Natural killer cell treated with Interleukin-12 subunit alpha and Interleukin-12 subunit beta and Interleukin-15 and Interleukin-18, amount 100 ng/mL, for 72 hours (primary cell): ENCODE data around the gene LMAN2L. TPM values are rescaled to one million over a fixed set of nuclear protein-coding genes. Genes with fewer than 3 reads are reported as not detected.

Source experiments
- ATAC-seq, 2 donors: fragments of 150-1000 bp; cut with Tn5 transposase in 1 of 2; sonication (Bioruptor Pico), chemical (Tn5 transposase) in 1 of 2; 2 replicates each; pipeline ENCODE4 v1.10.0; 2021
- DNase-seq: peaks from one replicate; pipeline ENCODE4 v3.0.0; 2022; ENCODE audit warnings: low spot score
- H3K27ac Mint-ChIP-seq, 2 donors: 1 replicate in 1 of 2; 2 replicates in 1 of 2; pipeline ENCODE4 v1.8.0; 2022; ENCODE audit warnings: mixed read lengths in 2 of 2, mild to moderate bottlenecking in 1 of 2, moderate library complexity in 1 of 2
- H3K27me3 Mint-ChIP-seq, 2 donors: 1 replicate in 1 of 2; 2 replicates in 1 of 2; pipeline ENCODE4 v1.8.0; 2022; ENCODE audit warnings: mixed read lengths in 2 of 2
- H3K36me3 Mint-ChIP-seq: one replicate; pipeline ENCODE4 v1.8.0; 2022; ENCODE audit warnings: mixed read lengths
- H3K4me1 Mint-ChIP-seq, 2 donors: 1 replicate in 1 of 2; 2 replicates in 1 of 2; pipeline ENCODE4 v1.8.0; 2022; ENCODE audit warnings: low read depth in 2 of 2, mixed read lengths in 2 of 2, mild to moderate bottlenecking in 1 of 2
- H3K4me3 Mint-ChIP-seq: one replicate; pipeline ENCODE4 v1.8.0; 2022; ENCODE audit warnings: mixed read lengths
- H3K9me3 Mint-ChIP-seq: 2 replicates; pipeline ENCODE4 v1.8.0; 2022; ENCODE audit warnings: mixed read lengths
- total RNA-seq, 2 donors: library from RNA; stranded (reverse); gene quantifications; one replicate each; pipeline ENCODE4 v1.2.3, GENCODE V29; 2022

LMAN2L gene
- total RNA-seq, 2 donors from 2014 or later, result 7.5 to 8.3 TPM

DNA sequence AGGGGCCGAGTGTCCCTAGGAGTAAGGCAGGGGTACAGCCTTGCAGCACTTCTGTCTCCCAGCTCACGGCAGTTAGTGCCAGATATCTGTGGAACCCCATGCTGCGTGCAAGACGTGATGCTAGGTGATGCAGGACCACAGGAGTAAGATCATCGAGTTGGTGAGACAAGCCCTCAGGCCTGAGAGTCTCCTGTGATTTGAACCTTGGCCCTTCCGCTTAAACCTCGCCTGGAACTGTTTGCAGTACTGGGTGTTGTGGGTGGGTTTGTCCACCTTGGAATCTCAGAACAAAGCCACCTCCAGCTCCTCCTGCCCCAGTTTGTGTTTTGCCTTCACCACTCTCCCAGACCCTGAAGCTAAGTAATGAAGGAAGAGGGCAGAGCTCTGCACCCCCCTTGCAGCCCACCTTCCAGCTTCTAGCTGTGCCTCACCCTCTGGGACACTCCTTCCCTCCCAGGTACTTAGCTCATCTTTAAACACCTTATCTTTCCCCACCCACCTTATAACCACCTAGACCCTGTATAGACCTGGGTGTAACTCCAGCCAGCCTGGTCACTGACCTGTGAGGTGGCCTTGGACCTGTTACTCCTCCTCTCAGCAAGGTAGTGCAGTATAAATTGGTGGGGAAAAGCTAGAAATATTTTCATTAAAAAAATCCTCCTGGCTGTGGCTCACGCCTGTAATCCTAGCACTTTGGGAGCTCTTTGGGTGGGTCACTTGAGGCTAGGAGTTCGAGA lies 27.4 kb upstream of the LMAN2L start:
- Mint-ChIP-seq H3K4me3 (no peak overlapping the region), H3K27ac (no peak overlapping the region), H3K27me3 (no peaks in the 10 kb centered on the region), H3K36me3 (no peaks in the 10 kb centered on the region), H3K9me3 (no peaks in the 10 kb centered on the region), H3K4me1 (peaks cover 31 to 33% of the 10 kb centered on the region in 2 donors)
- DNase-seq, result no peak
- ATAC-seq, result no peak

DNA sequence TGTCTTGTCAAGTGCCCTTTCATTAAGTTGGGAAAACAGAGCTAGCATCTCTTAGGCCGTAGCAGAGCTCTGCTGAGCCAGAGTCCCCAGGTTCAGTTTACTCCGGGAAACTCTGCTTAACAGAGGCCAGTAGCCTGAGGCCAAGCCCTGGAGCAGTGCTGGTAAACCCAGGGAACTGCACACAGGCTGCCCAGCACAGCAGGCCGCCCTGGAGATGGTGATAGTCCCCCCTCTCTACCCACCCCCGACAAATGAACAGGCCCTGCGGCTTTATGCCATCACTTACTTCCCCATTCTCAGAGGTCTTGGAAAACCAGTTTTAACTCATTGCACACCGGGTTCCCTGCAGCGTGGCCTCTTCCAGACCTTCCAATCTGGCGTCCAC lies 24.4 kb upstream of the LMAN2L start:
- H3K27me3 Mint-ChIP-seq, result no peaks in the 10 kb centered on the region
- H3K27ac Mint-ChIP-seq, result no peak overlapping the region
- H3K4me3 Mint-ChIP-seq, result peak overlapping the region; percentile 92
- no peaks in the 10 kb centered on the region for H3K36me3 Mint-ChIP-seq
- DNase-seq (no peak), ATAC-seq (no peak)
- peaks cover 52% of the 10 kb centered on the region in 2 donors for H3K4me1 Mint-ChIP-seq
- H3K9me3 Mint-ChIP-seq, result no peaks in the 10 kb centered on the region

DNA sequence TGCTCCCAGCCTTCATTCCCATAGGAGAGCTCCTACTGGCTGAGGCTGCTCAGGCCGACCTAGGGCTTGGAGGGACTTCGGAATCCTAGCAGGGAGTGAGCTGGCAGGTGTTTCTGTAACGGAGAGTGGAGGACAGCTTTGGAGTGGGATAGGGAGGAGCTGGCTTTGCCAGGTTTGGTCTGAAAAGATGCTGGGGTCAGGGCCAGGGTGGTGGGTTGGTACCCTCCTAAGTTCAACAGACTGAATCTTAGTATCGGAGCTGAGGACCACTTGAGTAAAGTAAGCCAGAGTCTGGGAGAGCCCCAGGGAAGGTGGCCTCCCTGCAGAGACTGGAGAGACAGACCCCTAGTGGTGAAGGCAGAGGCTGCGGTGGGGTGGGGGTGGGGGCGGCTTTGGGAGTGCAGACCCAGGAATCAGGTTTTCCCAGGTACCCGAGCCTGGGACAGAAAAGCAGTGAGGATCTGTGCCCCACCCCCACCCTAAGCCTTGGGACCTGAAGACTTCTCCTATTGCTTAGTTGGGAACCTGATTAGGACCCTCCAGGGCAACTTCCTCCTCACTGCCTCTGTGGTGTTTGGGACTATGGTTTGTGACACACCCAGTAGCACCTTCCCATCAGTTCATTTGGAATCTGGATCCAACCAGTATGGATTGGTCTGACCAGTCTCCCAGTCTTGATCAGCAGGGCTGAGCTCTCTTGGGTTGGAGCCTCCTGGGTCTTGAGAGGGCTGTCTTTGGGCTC lies 23.8 kb upstream of the LMAN2L start:
- ATAC-seq (no peak), DNase-seq (no peak)
- H3K27me3 Mint-ChIP-seq, result no peaks in the 10 kb centered on the region
- H3K4me1 Mint-ChIP-seq, result peaks cover 52% of the 10 kb centered on the region in 2 donors
- peak overlapping the region; percentile 92 for H3K4me3 Mint-ChIP-seq
- H3K9me3 Mint-ChIP-seq, result no peaks in the 10 kb centered on the region
- H3K36me3 Mint-ChIP-seq, result no peaks in the 10 kb centered on the region
- peak overlapping the region in 1 of 2 donors; percentile 21 for H3K27ac Mint-ChIP-seq

DNA sequence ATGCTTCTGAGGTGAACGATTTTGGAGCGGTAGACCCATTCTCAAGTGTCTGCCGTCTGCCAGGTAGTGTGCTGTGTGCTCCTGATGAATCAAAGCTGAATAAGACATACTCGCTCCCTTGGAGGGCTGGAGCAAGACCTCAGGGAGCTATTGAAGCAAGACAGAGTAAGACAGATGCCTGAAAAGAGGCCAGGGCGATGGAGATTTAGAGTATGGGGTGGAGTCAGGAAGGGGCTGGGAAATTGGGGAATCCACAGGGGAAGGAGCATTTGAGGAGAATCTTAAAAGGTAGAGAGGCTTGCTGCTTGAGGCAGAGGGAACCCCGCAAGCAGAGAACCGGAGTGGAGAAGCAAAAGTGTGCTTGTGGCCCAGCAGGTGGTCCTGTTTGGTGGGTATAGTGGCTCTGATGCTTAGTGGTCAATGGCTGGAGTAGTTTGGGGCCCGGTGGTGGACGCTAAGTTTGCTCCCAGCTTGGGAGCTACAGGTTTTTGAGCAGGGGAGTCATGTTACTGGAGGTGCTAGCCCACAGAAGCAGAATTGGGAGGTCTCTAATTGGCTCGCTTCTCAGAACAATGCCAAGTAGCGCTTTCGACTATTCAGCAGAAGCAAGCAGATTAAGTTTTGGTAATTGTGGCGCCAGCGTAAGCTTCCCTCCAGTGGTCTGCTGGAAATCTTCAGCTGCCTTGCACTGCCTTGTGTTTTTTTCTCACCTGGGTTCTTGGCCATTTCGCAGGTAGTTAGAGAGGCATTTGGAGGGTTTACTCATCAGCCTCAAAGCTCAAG lies 22.9 kb upstream of the LMAN2L start:
- no peak for DNase-seq
- Mint-ChIP-seq H3K9me3 (no peaks in the 10 kb centered on the region), H3K4me3 (peak overlapping the region; percentile 92), H3K27ac (peak overlapping the region in 1 of 2 donors; percentile 28), H3K4me1 (peaks cover 48 to 52% of the 10 kb centered on the region in 2 donors), H3K27me3 (no peaks in the 10 kb centered on the region), H3K36me3 (no peaks in the 10 kb centered on the region)
- no peak for ATAC-seq

DNA sequence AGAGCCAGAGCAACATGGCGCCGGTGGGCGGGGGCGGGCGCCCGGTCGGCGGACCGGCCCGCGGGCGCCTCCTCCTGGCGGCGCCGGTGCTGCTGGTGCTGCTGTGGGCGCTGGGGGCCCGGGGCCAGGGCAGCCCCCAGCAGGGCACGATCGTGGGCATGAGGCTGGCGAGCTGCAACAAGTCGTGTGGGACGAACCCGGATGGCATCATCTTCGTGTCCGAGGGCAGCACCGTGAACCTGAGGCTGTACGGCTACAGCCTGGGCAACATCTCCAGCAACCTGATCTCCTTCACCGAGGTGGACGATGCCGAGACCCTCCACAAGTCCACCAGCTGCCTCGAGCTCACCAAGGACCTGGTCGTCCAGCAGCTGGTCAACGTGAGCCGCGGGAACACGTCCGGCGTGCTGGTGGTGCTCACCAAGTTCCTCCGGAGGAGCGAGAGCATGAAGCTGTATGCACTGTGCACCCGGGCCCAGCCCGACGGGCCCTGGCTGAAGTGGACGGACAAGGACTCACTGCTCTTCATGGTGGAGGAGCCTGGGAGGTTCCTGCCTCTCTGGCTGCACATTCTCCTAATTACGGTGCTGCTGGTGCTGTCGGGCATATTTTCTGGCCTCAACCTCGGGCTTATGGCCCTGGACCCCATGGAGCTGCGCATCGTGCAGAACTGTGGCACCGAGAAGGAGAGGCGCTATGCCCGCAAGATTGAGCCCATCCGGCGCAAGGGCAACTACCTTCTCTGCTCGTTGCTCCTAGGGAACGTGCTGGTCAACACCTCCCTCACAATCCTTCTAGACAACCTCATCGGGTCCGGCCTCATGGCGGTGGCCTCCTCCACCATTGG lies 21.3 kb upstream of the LMAN2L start:
- Mint-ChIP-seq H3K9me3 (no peaks in the 10 kb centered on the region), H3K27me3 (no peaks in the 10 kb centered on the region), H3K4me1 (peaks cover 44 to 47% of the 10 kb centered on the region in 2 donors), H3K4me3 (peak overlapping the region; percentile 92), H3K27ac (peak overlapping the region; percentile 28 to 69), H3K36me3 (no peaks in the 10 kb centered on the region)
- ATAC-seq, result peak; percentile 1 to 19
- DNase-seq, result no peak

DNA sequence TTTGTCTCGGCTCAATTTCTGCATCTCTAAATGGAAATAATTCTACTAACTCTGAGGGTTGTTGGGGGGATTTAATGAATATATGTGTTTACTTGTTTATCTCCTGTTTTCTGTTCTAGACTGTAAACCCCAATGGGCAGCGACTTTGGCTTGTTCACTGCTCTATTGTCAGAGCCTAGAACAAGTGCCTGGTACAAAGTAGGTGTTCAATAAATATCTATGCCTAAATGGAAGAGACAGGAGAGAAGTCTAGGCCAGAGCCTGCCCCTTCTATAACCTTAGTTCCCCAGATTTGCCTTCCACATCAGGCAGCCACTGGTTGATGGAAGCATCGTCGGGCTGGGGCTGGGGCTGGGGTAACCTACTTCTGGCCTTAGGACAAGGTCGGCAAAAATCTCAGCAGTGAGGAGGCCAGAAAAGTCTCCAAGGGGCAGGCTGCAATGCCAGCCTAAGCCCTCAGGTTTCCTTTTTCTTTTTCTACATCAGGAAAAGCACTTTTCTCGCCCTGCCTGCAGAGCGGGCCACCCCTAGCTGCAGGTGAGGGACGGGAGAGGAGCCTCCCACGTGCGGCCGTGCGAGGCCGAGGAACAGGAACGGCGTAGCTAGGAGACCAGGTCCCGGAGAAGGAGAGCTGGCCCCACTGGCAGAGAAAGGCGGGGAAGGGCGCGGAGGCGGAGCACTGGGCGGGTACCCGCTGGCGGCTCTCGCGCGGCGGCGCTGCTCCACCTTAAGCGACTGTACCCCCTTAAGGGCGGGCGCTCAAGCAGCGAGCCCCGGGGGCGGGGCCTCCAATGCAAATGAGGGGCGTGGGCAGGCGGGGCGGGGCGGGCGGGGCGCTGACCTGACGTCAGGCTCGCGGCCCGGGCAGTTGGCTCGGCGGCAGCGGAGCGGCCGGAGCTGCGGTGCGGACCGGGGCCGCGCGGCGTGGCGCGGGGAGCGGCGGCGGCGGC lies 20.4 kb upstream of the LMAN2L start, which contains the start of gene CNNM4:
Gene CNNM4, plus strand, starts transcription at position 867 of the 950 bp plus-strand sequence. CDS start 98 bp downstream, outside the sequence.
- Mint-ChIP-seq H3K36me3 (no peaks in the 10 kb centered on the region), H3K4me1 (peaks cover 44 to 47% of the 10 kb centered on the region in 2 donors), H3K4me3 (peak within 1 kb of the TSS; percentile 92), H3K27ac (peak within 1 kb of the TSS; percentile 69 to 79), H3K27me3 (no peaks in the 10 kb centered on the region), H3K9me3 (no peaks in the 10 kb centered on the region)
- ATAC-seq (peak; percentile 97), DNase-seq (peak; percentile 92)

DNA sequence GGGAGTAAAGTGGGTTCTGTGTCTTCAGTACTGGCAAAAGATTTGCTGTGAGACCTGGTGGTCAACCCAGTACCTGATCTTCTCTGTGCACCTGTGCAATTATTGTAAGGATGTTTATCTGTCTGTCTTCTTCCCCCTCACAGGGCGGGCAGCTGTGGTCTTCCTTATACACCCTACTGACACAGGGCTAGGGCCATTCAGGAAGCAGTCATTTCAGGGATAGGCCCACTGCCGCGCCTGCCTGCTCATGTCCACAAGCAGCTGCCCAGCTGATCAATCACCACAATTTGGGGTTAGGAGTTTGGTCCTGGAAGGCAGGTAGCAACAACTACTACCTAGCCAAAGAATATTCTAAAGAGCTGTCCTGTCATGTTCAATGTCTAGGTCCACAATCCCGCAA lies 19.7 kb upstream of the LMAN2L start:
- H3K27ac Mint-ChIP-seq, result peak overlapping the region; percentile 29 to 79
- DNase-seq, result no peak
- no peaks in the 10 kb centered on the region for H3K9me3 Mint-ChIP-seq
- no peak for ATAC-seq
- no peaks in the 10 kb centered on the region for H3K36me3 Mint-ChIP-seq
- peaks cover 43 to 47% of the 10 kb centered on the region in 2 donors for H3K4me1 Mint-ChIP-seq
- peak overlapping the region; percentile 86 for H3K4me3 Mint-ChIP-seq
- no peaks in the 10 kb centered on the region for H3K27me3 Mint-ChIP-seq

DNA sequence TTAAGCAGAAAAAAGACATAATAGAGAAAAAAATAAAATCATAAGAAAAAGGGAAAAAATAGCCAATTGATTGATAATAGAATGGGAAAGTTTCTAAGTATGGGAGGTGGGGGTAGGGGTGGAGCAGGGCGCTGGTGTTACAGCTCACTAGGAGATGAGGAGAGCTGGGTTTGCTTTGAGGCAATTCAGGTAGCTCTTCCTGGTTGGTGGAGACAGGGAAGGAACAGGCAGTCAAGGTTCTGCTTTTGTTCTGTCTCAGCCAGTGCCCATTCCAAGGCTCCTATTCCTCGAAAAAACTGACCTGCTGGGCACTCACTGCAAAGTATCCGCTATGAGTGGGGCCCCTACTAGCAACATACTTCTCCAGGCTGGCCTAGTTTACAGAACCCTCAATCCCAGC lies 19.1 kb upstream of the LMAN2L start:
- Mint-ChIP-seq H3K27ac (no peak overlapping the region), H3K4me1 (peaks cover 37 to 41% of the 10 kb centered on the region in 2 donors), H3K9me3 (no peaks in the 10 kb centered on the region), H3K4me3 (no peak overlapping the region), H3K36me3 (no peaks in the 10 kb centered on the region), H3K27me3 (no peaks in the 10 kb centered on the region)
- ATAC-seq (no peak), DNase-seq (no peak)

DNA sequence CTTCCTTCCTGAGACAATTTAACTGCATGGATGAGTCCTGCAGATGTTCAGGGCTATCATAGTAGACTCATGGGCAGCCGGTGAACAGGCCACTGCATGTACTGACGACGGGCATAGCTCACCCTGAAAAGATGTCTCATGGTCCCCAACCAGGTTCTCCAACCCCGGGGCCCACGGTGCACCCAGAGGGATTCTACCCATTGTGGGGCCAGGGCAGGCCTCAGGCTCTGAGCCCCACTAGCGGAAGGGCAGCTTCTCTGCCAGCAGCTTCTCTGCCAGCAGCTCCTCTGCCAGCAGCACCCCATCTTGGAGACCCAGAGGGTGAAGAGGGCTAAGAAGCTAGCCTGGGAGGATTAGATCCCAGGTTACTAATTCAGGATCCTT lies 17.6 kb upstream of the LMAN2L start:
- no peaks in the 10 kb centered on the region for H3K36me3 Mint-ChIP-seq
- no peaks in the 10 kb centered on the region for H3K27me3 Mint-ChIP-seq
- DNase-seq (no peak), ATAC-seq (no peak)
- no peak overlapping the region for H3K27ac Mint-ChIP-seq
- no peak overlapping the region for H3K4me3 Mint-ChIP-seq
- peaks cover 24 to 27% of the 10 kb centered on the region in 2 donors for H3K4me1 Mint-ChIP-seq
- H3K9me3 Mint-ChIP-seq, result no peaks in the 10 kb centered on the region

DNA sequence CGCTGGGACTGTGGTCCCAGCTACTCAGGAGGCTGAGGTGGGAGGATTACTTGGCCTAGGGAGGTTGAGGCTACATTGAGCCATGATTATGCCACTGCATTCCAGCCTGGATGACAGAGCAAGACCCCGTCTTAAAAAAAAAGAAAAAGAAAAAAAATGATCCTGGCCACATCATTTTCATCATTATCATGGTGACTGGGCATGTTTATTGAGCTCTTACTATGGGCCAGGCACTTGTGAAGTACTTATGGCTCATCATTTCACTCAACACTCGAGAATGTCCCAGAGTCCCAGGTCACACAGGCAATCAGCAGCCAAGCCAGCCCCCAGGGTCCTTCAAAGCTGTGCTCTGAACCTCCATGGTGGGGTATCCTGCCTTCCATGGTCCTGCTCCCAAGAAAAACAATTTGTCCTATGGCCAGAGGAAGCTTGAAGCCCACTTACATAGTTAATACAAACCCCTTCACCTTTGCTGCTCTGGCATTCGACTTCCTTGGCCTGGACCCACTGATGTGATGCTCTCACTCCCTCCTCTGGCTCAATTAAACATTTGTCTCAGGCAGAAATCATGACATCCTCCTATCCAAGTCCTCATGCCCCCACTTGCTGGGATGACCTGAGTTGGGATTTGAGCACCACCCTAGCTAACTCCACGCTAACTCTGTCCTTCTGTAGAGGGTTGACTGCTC lies 17.1 kb upstream of the LMAN2L start:
- no peak overlapping the region for H3K27ac Mint-ChIP-seq
- peaks cover 19 to 22% of the 10 kb centered on the region in 2 donors for H3K4me1 Mint-ChIP-seq
- no peak for ATAC-seq
- DNase-seq, result no peak
- no peak overlapping the region for H3K4me3 Mint-ChIP-seq
- H3K9me3 Mint-ChIP-seq, result no peaks in the 10 kb centered on the region
- no peaks in the 10 kb centered on the region for H3K36me3 Mint-ChIP-seq
- H3K27me3 Mint-ChIP-seq, result no peaks in the 10 kb centered on the region

DNA sequence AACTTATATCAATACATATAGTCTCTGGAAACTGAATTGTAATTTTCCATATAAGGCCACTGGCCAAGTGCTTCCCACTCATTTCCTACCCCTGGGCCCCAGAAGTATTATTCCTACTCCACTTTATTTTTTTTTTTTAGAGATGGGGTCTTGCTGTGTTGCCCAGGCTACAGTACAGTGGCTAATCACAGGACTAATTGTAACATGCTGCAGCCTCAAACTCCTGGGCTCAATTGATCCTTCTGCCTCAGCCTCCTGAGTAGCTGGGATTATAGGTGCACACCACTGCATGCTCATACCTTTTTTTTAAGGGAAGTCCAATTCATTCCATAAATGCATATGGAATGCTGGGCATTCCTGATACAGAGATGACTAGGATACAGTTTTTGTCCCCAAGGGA lies 14.5 kb upstream of the LMAN2L start:
- peaks cover under 1% of the 10 kb centered on the region in 2 donors for H3K4me1 Mint-ChIP-seq
- H3K27ac Mint-ChIP-seq, result no peak overlapping the region
- H3K4me3 Mint-ChIP-seq, result no peak overlapping the region
- H3K27me3 Mint-ChIP-seq, result no peaks in the 10 kb centered on the region
- DNase-seq (no peak), ATAC-seq (no peak)
- no peaks in the 10 kb centered on the region for H3K36me3 Mint-ChIP-seq
- H3K9me3 Mint-ChIP-seq, result no peaks in the 10 kb centered on the region
